Measurements from ENCODE around the gene CABCOCO1. TPM values are rescaled to one million over a fixed set of nuclear protein-coding genes. Genes with fewer than 3 reads are reported as not detected.

The CABCOCO1 gene
- total and polyA plus RNA-seq, 2 of the 13 experiments (the other 11 are each of a cell fraction or from before 2014, with no cell fraction given) = not detected

DNA sequence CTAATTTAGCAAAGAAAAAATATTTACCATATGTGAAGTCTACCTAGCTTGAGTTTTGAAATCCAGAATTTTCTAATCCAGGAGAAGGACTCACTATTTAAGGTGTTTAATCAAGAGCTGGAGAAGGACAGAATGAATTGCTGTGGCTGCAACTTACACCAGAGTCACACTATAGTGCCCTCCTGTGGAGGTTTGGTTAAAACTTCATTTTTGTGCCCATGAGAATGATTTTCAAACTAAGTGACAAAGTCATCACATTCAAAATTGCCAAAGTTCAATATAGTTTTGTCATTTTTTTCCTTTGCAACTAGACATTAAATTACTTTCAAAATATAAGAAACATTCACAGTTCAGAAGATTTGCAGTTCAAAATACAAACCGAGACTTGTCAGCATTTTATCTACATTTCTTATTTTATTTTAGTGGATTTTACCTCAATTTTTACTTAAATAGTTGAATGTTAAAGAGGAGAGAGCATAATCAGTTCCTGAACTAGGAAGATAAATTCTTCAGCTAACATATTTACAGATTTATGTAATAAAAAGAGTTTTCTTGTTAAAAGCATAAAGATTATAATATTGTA, 70.7 kb downstream of the CABCOCO1 start:
- WGBS (ENCODE audit: low lambda C conversion rate) = 11% methylated on average over 1 of the region's 1 CpG
- intact Hi-C loops (cut with micrococcal nuclease; ENCODE audit: unreplicated experiment) (loop anchor here (2.0 to 5.0 kb wide), 2 partner anchors 126 to 917 kb away; no protein-coding TSS in a partner anchor), in situ Hi-C loops (cut with HindIII; ENCODE audit: extremely low pct_ligation_motif_present, low pct_unique_long_range_greater_than_20kb) (loop anchor here (10.0 kb wide), 1 partner anchor 919 kb away; no protein-coding TSS in a partner anchor)
- Histone ChIP-seq H2AFZ (ENCODE audit: low read length) (no peak overlapping the region), H3K27ac (ENCODE audit: extremely low read length, insufficient read depth, low read length) (no peak overlapping the region), H4K20me1 (ENCODE audit: insufficient read depth, low read length) (no peaks in the 10 kb centered on the region), H3K36me3 (replicated peaks in 1 of 2; ENCODE audit: control insufficient read depth in 1 of 2, insufficient read depth in 2 of 2, low read length in 2 of 2) (no peaks in the 10 kb centered on the region), H3K9me3 (ENCODE audit: low read length) (no peaks in the 10 kb centered on the region), H3K4me1 (ENCODE audit: insufficient read depth, low read length) (no peaks in the 10 kb centered on the region), H3K27me3 (ENCODE audit: control insufficient read depth in 1 of 2, insufficient read depth in 2 of 2, low read length in 2 of 2) (peaks cover 0 to 1% of the 10 kb centered on the region in 2 experiments; a peak in 1 of 5 replicates), H3K4me2 (ENCODE audit: low read depth, low read length) (no peak overlapping the region), H3K79me2 (ENCODE audit: insufficient read depth, low read length) (no peaks in the 10 kb centered on the region), H3K9ac (ENCODE audit: insufficient read depth, low read depth, low read length) (no peak overlapping the region), H3K4me3 (replicated peaks in 1 of 3; ENCODE audit: insufficient read depth in 1 of 3, low read depth in 2 of 3, low read length in 3 of 3) (no peak overlapping the region)
- peak; percentile 53; the same call in 2 of the 3 replicates for ATAC-seq
- TF ChIP-seq FOXA3 (CRISPR knock-in tag; IDR thresholded peaks at IDR 0.05) (no peak), STAG1 (CRISPR knock-in tag; IDR thresholded peaks at IDR 0.05) (peak; percentile 50; the same call in 1 of the 2 replicates), ZMAT3 (CRISPR knock-in tag; conservative IDR thresholded peaks at IDR 0.05) (no peak)
- TF ChIP-seq, protein P1, sequence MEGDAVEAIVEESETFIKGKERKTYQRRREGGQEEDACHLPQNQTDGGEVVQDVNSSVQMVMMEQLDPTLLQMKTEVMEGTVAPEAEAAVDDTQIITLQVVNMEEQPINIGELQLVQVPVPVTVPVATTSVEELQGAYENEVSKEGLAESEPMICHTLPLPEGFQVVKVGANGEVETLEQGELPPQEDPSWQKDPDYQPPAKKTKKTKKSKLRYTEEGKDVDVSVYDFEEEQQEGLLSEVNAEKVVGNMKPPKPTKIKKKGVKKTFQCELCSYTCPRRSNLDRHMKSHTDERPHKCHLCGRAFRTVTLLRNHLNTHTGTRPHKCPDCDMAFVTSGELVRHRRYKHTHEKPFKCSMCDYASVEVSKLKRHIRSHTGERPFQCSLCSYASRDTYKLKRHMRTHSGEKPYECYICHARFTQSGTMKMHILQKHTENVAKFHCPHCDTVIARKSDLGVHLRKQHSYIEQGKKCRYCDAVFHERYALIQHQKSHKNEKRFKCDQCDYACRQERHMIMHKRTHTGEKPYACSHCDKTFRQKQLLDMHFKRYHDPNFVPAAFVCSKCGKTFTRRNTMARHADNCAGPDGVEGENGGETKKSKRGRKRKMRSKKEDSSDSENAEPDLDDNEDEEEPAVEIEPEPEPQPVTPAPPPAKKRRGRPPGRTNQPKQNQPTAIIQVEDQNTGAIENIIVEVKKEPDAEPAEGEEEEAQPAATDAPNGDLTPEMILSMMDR (CRISPR knock-in tag; IDR thresholded peaks at IDR 0.05) = peak; percentile 58
- no peak for FAIRE-seq
- ChIA-PET POLR2A (no interaction called here), CTCF (ENCODE audit: low intra/inter-chr PET ratio, low total read pairs) (no interaction called here)
- peak; percentile 33 for DNase-seq (ENCODE audit: low spot score)
- no TSS peak for BruUV-seq (replicated peaks)

DNA sequence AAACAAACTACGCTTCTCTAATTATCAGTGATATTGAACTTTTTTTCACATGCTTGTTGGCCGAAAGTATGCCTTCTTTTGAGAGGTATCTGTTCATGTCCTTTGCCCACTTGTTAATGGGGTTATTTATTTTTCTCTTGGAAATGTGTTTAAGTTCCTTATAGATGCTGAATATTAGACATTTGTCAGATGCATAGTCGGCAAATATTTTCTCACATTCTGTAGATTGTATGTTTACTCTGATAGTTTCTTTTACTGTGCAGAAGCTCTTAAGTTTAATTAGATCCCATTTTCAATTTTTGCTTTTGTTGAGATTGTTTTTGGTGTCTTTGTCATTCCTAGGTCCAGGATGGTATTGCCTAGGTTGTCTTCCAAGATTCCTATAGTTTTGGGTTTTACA, 73.2 kb downstream of the CABCOCO1 start:
- H3K79me2 ChIP-seq (ENCODE audit: insufficient read depth, low read length) = no peaks in the 10 kb centered on the region
- no peak overlapping the region for H2AFZ ChIP-seq (ENCODE audit: low read length)
- FAIRE-seq = no peak
- H3K27ac ChIP-seq (ENCODE audit: extremely low read length, insufficient read depth, low read length) = no peak overlapping the region
- no peak overlapping the region for H3K9ac ChIP-seq (ENCODE audit: insufficient read depth, low read depth, low read length)
- no peak for ATAC-seq
- POLR2A ChIA-PET = no interaction called here
- CTCF ChIA-PET (ENCODE audit: low intra/inter-chr PET ratio, low total read pairs) = no interaction called here
- in situ Hi-C loops (cut with HindIII; ENCODE audit: extremely low pct_ligation_motif_present, low pct_unique_long_range_greater_than_20kb) = loop anchor here (10.0 kb wide), 1 partner anchor 921 kb away; no protein-coding TSS in a partner anchor
- 48% methylated on average over 3 of the region's 3 CpGs for WGBS (ENCODE audit: low lambda C conversion rate)
- peaks cover 0 to 1% of the 10 kb centered on the region in 2 experiments; a peak in 1 of 5 replicates for H3K27me3 ChIP-seq (ENCODE audit: control insufficient read depth in 1 of 2, insufficient read depth in 2 of 2, low read length in 2 of 2)
- intact Hi-C loops (cut with micrococcal nuclease; ENCODE audit: unreplicated experiment) = no loop called here
- no peak for DNase-seq (ENCODE audit: low spot score)
- H4K20me1 ChIP-seq (ENCODE audit: insufficient read depth, low read length) = no peaks in the 10 kb centered on the region
- BruUV-seq (replicated peaks) = no TSS peak
- no peak overlapping the region for H3K4me3 ChIP-seq (replicated peaks in 1 of 3; ENCODE audit: insufficient read depth in 1 of 3, low read depth in 2 of 3, low read length in 3 of 3)
- H3K36me3 ChIP-seq (replicated peaks in 1 of 2; ENCODE audit: control insufficient read depth in 1 of 2, insufficient read depth in 2 of 2, low read length in 2 of 2) = no peaks in the 10 kb centered on the region
- no peak overlapping the region for H3K4me2 ChIP-seq (ENCODE audit: low read depth, low read length)
- no peaks in the 10 kb centered on the region for H3K4me1 ChIP-seq (ENCODE audit: insufficient read depth, low read length)
- H3K9me3 ChIP-seq (ENCODE audit: low read length) = no peaks in the 10 kb centered on the region
- TF ChIP-seq, protein P2, sequence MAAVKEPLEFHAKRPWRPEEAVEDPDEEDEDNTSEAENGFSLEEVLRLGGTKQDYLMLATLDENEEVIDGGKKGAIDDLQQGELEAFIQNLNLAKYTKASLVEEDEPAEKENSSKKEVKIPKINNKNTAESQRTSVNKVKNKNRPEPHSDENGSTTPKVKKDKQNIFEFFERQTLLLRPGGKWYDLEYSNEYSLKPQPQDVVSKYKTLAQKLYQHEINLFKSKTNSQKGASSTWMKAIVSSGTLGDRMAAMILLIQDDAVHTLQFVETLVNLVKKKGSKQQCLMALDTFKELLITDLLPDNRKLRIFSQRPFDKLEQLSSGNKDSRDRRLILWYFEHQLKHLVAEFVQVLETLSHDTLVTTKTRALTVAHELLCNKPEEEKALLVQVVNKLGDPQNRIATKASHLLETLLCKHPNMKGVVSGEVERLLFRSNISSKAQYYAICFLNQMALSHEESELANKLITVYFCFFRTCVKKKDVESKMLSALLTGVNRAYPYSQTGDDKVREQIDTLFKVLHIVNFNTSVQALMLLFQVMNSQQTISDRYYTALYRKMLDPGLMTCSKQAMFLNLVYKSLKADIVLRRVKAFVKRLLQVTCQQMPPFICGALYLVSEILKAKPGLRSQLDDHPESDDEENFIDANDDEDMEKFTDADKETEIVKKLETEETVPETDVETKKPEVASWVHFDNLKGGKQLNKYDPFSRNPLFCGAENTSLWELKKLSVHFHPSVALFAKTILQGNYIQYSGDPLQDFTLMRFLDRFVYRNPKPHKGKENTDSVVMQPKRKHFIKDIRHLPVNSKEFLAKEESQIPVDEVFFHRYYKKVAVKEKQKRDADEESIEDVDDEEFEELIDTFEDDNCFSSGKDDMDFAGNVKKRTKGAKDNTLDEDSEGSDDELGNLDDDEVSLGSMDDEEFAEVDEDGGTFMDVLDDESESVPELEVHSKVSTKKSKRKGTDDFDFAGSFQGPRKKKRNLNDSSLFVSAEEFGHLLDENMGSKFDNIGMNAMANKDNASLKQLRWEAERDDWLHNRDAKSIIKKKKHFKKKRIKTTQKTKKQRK (IDR thresholded peaks at IDR 0.05; ENCODE audit: low read length) = no peak
- TF ChIP-seq, protein P3, sequence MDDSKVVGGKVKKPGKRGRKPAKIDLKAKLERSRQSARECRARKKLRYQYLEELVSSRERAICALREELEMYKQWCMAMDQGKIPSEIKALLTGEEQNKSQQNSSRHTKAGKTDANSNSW (CRISPR knock-in tag; IDR thresholded peaks at IDR 0.05; ENCODE audit: borderline replicate concordance) = no peak
- TF ChIP-seq, protein P4, sequence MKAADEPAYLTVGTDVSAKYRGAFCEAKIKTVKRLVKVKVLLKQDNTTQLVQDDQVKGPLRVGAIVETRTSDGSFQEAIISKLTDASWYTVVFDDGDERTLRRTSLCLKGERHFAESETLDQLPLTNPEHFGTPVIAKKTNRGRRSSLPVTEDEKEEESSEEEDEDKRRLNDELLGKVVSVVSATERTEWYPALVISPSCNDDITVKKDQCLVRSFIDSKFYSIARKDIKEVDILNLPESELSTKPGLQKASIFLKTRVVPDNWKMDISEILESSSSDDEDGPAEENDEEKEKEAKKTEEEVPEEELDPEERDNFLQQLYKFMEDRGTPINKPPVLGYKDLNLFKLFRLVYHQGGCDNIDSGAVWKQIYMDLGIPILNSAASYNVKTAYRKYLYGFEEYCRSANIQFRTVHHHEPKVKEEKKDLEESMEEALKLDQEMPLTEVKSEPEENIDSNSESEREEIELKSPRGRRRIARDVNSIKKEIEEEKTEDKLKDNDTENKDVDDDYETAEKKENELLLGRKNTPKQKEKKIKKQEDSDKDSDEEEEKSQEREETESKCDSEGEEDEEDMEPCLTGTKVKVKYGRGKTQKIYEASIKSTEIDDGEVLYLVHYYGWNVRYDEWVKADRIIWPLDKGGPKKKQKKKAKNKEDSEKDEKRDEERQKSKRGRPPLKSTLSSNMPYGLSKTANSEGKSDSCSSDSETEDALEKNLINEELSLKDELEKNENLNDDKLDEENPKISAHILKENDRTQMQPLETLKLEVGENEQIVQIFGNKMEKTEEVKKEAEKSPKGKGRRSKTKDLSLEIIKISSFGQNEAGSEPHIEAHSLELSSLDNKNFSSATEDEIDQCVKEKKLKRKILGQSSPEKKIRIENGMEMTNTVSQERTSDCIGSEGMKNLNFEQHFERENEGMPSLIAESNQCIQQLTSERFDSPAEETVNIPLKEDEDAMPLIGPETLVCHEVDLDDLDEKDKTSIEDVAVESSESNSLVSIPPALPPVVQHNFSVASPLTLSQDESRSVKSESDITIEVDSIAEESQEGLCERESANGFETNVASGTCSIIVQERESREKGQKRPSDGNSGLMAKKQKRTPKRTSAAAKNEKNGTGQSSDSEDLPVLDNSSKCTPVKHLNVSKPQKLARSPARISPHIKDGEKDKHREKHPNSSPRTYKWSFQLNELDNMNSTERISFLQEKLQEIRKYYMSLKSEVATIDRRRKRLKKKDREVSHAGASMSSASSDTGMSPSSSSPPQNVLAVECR (CRISPR knock-in tag; IDR thresholded peaks at IDR 0.05; ENCODE audit: borderline replicate concordance) = no peak

All from HepG2 (cell line).